Lung (tissue), 12 donors: ENCODE results near the gene CDHR2. TPM values are rescaled to one million over a fixed set of nuclear protein-coding genes. Genes with fewer than 3 reads are reported as not detected.

Experiments used
- ATAC-seq: fragments of 200-7000 bp; cut with Tn5 transposase; one replicate; pipeline ENCODE4 v1.9.1; 2020; ENCODE audit warnings: moderate number of reproducible peaks; ENCODE audit not compliant: insufficient read depth, low FRiP score
- DNase-seq, 3 donors: peaks; one replicate each; pipeline ENCODE4 v3.0.0-alpha.2; 2013 to 2017
- H3K27ac ChIP-seq, 2 donors: one replicate each; pipeline ENCODE4 v1.5.1; 2013; ENCODE audit warnings: mild to moderate bottlenecking in 2 of 2, moderate library complexity in 2 of 2, control low read depth in 1 of 2, inconsistent platforms in 1 of 2, low read depth in 1 of 2, low read length in 1 of 2
- H3K27me3 ChIP-seq, 3 donors: one replicate each; pipeline ENCODE4 v1.5.1; 2013; ENCODE audit warnings: low read length in 2 of 3; ENCODE audit not compliant: control insufficient read depth in 3 of 3, insufficient read depth in 3 of 3
- H3K36me3 ChIP-seq, 4 donors: one replicate each; pipeline ENCODE4 v1.5.1; 2013; ENCODE audit warnings: low read length in 4 of 4, mild to moderate bottlenecking in 1 of 4, moderate library complexity in 1 of 4; ENCODE audit not compliant: control insufficient read depth in 4 of 4, insufficient read depth in 4 of 4
- H3K4me1 ChIP-seq, 5 donors: one replicate each; pipeline ENCODE4 v1.5.1; 2013; ENCODE audit warnings: low read length in 5 of 5, mild to moderate bottlenecking in 2 of 5, moderate library complexity in 1 of 5; ENCODE audit not compliant: control insufficient read depth in 5 of 5, insufficient read depth in 5 of 5
- H3K4me3 ChIP-seq: one replicate; pipeline ENCODE4 v1.5.1; 2013; ENCODE audit warnings: mild to moderate bottlenecking, control low read depth, moderate library complexity
- H3K9ac ChIP-seq, 2 donors: one replicate each; pipeline ENCODE4 v1.5.1; 2013; ENCODE audit warnings: low read length in 2 of 2, control low read depth in 1 of 2; ENCODE audit not compliant: insufficient read depth in 1 of 2
- H3K9me3 ChIP-seq, 4 donors: one replicate each; pipeline ENCODE4 v1.5.1; 2013; ENCODE audit warnings: low read length in 3 of 4, mild to moderate bottlenecking in 1 of 4, moderate library complexity in 1 of 4; ENCODE audit not compliant: control insufficient read depth in 4 of 4, insufficient read depth in 3 of 4
- CTCF ChIP-seq: IDR thresholded peaks from 2 replicates; pipeline ENCODE4 v1.5.1; 2012; ENCODE audit warnings: mild to moderate bottlenecking; ENCODE audit errors: control extremely low read depth, extremely low read depth
- WGBS, 2 donors: extraction: QIAGEN DNeasy Blood & Tissue Kit; methylation state at CpG; one replicate each; pipeline ENCODE4 v1.1.7; 2013; 5-methylcytosine and 5-hydroxymethylcytosine counted together
- polyA plus RNA-seq, 2 donors: library from polyadenylated mRNA; stranded (reverse); fragments of 200-250 nt; gene quantifications; one replicate each; pipeline ENCODE4 v1.2.1, GENCODE V29; 2013
- total RNA-seq, 2 donors: library from RNA; depleted of rRNA in 1 of 2; stranded (reverse); fragments of >200 nt in 1 of 2; gene quantifications; one replicate each; pipeline ENCODE4 v1.2.1, GENCODE V29; 2014 to 2021
- donor health status: control.
- donor health status: control.
- donor health status: Bipolar disorder and iron deficiency.
- donor health status: healthy.
- donor health status: DM: yes; HTN: yes; CAD: no.

The CDHR2 gene
- total and polyA plus RNA-seq, 4 donors, result 0.02 to 1.5 (median 0.42) TPM

GRCh38 chr5:176527246-176528222 lies 21.6 kb upstream of the CDHR2 start:
- DNase-seq, result no peak
- 86 to 87% methylated on average over 34 of the region's 34 CpGs for WGBS, 2 donors
- no peak for TF ChIP-seq CTCF
- Histone ChIP-seq H3K27me3 (no peaks in the 10 kb centered on the region), H3K4me1 (peaks cover 0 to 10% (median 0%) of the 10 kb centered on the region in 5 donors), H3K27ac (no peak overlapping the region), H3K9me3 (no peaks in the 10 kb centered on the region), H3K4me3 (no peak overlapping the region), H3K36me3 (peaks cover 7 to 46% (median 12%) of the 10 kb centered on the region in 4 donors), H3K9ac (no peak overlapping the region)
- ATAC-seq, result no peak

GRCh38 chr5:176528301-176528700 lies 20.8 kb upstream of the CDHR2 start:
- Histone ChIP-seq H3K9ac (no peak overlapping the region), H3K27ac (no peak overlapping the region), H3K4me3 (no peak overlapping the region), H3K36me3 (peaks cover 7 to 46% (median 12%) of the 10 kb centered on the region in 4 donors), H3K4me1 (peaks cover 0 to 18% (median 5%) of the 10 kb centered on the region in 5 donors), H3K9me3 (no peaks in the 10 kb centered on the region), H3K27me3 (no peaks in the 10 kb centered on the region)
- no peak for ATAC-seq
- DNase-seq, result no peak
- TF ChIP-seq CTCF, result no peak
- WGBS, 2 donors, result 86 to 89% methylated on average over 11 of the region's 11 CpGs

GRCh38 chr5:176528761-176529115 lies 20.4 kb upstream of the CDHR2 start:
- peaks cover 3 to 22% (median 10%) of the 10 kb centered on the region in 5 donors for H3K4me1 ChIP-seq
- no peak overlapping the region for H3K4me3 ChIP-seq
- H3K9ac ChIP-seq, result no peak overlapping the region
- ATAC-seq (no peak), DNase-seq (no peak)
- no peaks in the 10 kb centered on the region for H3K27me3 ChIP-seq
- 85 to 91% methylated on average over 17 of the region's 17 CpGs for WGBS, 2 donors
- H3K36me3 ChIP-seq, result peaks cover 7 to 46% (median 12%) of the 10 kb centered on the region in 4 donors
- H3K27ac ChIP-seq, result no peak overlapping the region
- no peak for TF ChIP-seq CTCF
- no peaks in the 10 kb centered on the region for H3K9me3 ChIP-seq
